Astrocyte (in vitro differentiated cells and primary cell): ENCODE data around the gene ASH1L.

Experiments used
- CTCF ChIP-seq: IDR thresholded peaks from 2 replicates; pipeline ENCODE4 v1.5.1; 2011; ENCODE audit warnings: low read depth, mild to moderate bottlenecking, inconsistent platforms, low read length, moderate library complexity; ENCODE audit not compliant: insufficient read depth
- EZH2 ChIP-seq: IDR thresholded peaks from 2 replicates; pipeline ENCODE4 v1.6.1; 2012; ENCODE audit warnings: mild to moderate bottlenecking, low read length, inconsistent platforms; ENCODE audit not compliant: insufficient read depth

- TF ChIP-seq CTCF (no peak), EZH2 (no peak)
These were observed 84.2 kb downstream of the ASH1L start for GRCh38 chr1:155478270-155478852.
